Fibroblast of skin of right quadriceps (primary cell): ENCODE data around the gene SCT.

ENCODE experiments used
- DNase-seq: peaks from one replicate; pipeline ENCODE4 v3.0.0-alpha.2; 2013

Gene SCT

DNA sequence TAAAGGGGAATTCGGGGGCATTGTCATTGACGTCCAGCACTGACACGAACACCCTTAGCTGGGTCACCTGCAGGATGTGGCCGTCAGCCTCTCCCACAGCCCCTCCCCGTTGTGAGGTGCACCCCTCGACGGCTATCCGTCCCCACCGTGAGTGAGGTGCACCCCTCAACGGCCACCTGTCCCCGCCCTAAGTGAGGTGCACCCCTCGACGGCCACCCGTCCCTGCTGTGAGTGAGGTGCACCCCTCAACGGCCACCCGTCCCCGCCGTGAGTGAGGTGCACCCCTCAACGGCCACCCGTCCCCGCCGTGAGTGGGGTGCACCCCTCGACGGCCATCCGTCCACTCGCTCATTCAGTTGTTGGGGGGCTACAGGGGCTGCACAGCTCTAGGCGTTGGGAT is 5.1 kb downstream of the SCT start:
- DNase-seq: no peak

GRCh38 chr11:620935-621814 is 5.8 kb downstream of the SCT start:
- DNase-seq: no peak

GRCh38 chr11:620201-620600 is 6.8 kb downstream of the SCT start:
- DNase-seq: no peak

GRCh38 chr11:619628-620050 is 7.3 kb downstream of the SCT start:
- no peak for DNase-seq

GRCh38 chr11:618856-619627 is 7.9 kb downstream of the SCT start:
- no peak for DNase-seq

- DNase-seq: no peak
Observed at GRCh38 chr11:617912-618682, 8.9 kb downstream of the SCT start.

DNA sequence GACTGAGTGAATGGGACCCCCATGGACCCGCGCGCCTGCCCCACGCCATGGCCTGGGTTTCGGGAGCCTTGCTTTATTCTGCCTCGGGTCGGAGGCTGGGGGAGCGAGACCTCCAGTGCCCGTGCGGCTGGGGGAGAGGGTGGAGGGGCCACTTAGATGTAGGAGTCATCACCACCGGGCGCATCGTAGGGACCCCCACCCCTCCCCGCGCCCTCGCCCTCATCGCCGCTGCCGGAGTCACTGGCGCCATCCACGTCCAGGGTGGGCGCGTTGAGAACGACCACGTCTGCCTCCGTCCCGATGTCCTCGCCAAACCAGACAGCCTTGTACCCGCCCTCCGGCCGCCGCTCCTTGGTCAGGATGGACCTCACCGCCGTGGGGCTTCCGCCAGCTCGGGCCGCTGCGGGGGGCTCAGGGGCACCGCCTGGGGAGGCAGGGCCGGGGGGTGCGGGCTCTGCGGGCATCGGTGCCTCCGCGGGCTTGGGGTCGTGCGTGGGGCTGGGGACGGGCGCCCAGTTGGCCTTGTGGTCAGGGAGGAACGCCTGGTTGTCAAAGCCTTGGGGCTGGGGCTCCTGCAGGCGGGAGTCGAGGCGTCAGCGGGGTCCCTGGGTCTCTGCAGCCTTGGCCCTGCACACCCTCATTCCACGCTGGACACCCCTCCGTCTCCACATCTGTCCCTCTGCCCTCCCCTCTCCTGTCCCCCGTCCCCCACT is 9.6 kb downstream of the SCT start:
- DNase-seq: no peak

DNA sequence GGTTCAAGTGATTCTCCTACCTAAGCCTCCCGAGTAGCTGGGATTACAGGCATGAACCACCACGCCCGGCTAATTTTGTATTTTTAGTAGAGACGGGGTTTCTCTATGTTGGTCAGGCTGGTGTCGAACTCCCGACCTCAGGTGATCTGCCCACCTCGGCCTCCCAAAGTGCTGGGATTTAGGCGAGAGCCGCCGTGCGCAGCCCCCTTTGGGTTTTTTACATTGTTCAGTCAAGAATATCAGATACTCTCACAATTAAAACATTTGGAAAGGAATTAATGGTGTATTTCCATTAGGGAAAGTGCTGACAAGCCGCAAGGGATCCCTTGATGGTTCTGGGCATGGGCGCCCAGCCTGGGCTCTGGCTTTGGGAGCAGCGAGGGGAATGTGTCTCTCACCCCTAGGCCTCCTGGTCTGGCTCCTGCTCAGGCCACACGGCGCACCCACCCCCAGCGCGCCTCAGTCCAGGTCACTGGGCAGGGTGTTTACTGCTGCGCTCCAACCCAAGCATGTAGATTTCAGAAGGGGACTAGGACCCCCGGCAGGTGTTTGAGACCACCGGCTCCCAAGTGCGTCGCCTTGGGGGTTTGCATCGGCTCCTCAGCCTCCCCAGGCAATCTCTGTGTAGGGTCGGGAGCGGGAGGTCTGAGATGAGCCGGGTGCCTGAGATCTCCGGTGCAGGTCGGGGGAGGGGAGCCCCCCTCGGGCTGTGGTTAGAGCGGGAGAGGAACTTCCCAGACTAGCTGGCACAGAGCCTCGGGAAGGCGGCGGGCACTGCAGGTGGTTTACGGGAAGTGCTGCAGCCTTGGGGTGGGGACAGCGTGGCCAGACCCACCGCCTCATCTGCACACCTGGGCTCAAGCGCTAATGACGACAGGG is 10.4 kb downstream of the SCT start:
- no peak for DNase-seq

- DNase-seq: peak; percentile 90
Observed at GRCh38 chr11:615504-616319, 11.3 kb downstream of the SCT start, which contains the start of gene IRF7. Gene IRF7 (minus strand): TSS chr11:615950. CDS start chr11:615364, 586 bp downstream.

DNA sequence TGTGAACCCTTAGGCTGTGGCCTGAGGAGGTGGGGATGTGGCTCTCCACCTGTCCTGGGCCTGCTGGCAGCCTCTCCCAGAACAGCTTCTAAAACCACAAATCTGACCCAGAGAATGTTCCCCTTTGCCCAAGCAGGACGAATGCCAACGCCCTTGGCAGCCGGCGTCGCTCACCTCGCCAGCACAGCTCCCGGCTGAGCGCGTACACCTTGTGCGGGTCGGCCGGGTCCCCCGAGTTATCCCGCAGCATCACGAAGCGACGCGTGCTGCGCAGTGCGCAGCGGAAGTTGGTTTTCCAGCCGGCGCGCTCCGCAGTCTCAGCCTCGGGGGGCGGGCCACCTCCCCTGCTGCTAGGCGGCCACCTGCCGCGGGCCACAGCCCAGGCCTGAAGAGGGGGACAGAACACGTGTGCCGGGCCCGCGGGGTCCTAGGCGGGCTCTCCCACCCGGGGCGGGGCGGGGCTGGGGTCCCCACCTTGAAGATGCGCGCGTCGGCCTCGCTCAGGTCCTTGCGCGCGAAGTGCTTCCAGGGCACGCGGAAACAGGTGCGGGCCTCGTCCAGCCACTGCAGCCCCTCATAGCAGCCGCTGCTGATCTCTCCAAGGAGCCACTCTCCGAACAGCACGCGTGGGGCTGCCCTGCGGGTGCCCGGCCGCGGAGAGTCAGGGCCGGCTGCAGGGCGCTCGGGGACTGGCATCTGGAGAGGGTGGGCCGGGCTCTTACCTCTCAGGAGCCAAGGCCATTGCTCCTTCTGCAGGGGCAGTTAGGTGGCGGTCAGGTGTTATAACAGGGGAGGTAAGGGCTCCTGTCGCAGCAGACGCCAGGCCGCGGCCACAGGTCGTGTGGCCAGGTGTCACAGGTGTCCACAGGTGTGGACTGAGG is 12.1 kb downstream of the SCT start:
- no peak for DNase-seq

- no peak for DNase-seq
Observed at GRCh38 chr11:614021-614622, 12.9 kb downstream of the SCT start.

- peak; percentile 41 for DNase-seq
Observed at GRCh38 chr11:613369-613968, 13.5 kb downstream of the SCT start.

DNA sequence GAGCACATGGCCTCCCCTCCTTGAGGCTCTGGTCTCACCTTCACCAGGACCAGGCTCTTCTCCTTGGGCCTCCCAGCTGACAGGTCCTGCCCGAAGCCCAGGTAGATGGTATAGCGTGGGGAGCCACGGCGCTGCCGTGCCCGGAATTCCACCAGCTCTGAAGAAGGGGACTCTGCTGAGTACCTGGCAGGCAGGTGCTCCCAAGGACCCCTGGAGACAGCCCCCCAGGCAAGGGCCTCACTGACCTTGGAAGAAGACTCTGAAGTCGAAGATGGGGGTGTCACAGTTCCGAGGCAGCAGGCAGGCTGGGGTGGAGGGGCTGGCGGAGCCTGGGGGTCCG is 14.1 kb downstream of the SCT start:
- DNase-seq: no peak

GRCh38 chr11:612201-612960 is 14.6 kb downstream of the SCT start:
- DNase-seq: no peak

- no peak for DNase-seq
Observed at GRCh38 chr11:611001-611996, 15.7 kb downstream of the SCT start.

- DNase-seq: no peak
Observed at GRCh38 chr11:610146-610801, 16.7 kb downstream of the SCT start.
